ES-I3 (cell line): ENCODE data around the gene ZNF773.
"Not testable (repeated sequence)": the region's sequence is repeated elsewhere in the genome, so short reads cannot be mapped to it uniquely, and the experiment has no call there.

ENCODE experiments used
- H3K36me3 ChIP-seq: 2 replicates; pipeline ENCODE4 v1.6.1; 2013; ENCODE audit warnings: mild to moderate bottlenecking, low read length, control low read depth, moderate library complexity; ENCODE audit not compliant: insufficient read depth
- H3K4me1 ChIP-seq: 2 replicates; pipeline ENCODE4 v1.6.1; 2013; ENCODE audit warnings: mild to moderate bottlenecking, control low read depth, low read length; ENCODE audit not compliant: insufficient read depth
- H3K9ac ChIP-seq: 2 replicates; pipeline ENCODE4 v1.6.1; 2013; ENCODE audit warnings: low read depth, mild to moderate bottlenecking, low read length, moderate library complexity
- H3K9me3 ChIP-seq: 2 replicates; pipeline ENCODE4 v1.6.1; 2013; ENCODE audit warnings: mild to moderate bottlenecking, low read length, moderate library complexity; ENCODE audit not compliant: control insufficient read depth, insufficient read depth

ZNF773 gene

GRCh38 chr19:57518021-57518420 is 18.3 kb downstream of the ZNF773 start:
- H3K9me3 ChIP-seq, H3K36me3 ChIP-seq, H3K4me1 ChIP-seq, H3K9ac ChIP-seq: not testable (repeated sequence)

GRCh38 chr19:57527136-57527881 is 27.6 kb downstream of the ZNF773 start, which contains the start of gene ZNF549:
ZNF549 (plus strand) TSS chr19:57527356; CDS start chr19:57527574, 218 bp downstream.
- Histone ChIP-seq H3K9ac (peak within 1 kb of the TSS; percentile 75), H3K9me3 (no peaks in the 10 kb centered on the region; the same call in 1 of the 2 replicates), H3K36me3 (no peaks in the 10 kb centered on the region), H3K4me1 (0 out of 2 replicates have a peak, but pooled peaks cover 3% of the 10 kb centered on the region)

GRCh38 chr19:57537953-57538547 is 38.3 kb downstream of the ZNF773 start:
- Histone ChIP-seq H3K4me1 (no peaks in the 10 kb centered on the region), H3K9ac (no peak overlapping the region), H3K9me3 (peaks cover 46% of the 10 kb centered on the region), H3K36me3 (peaks cover 52% of the 10 kb centered on the region)

- H3K9ac ChIP-seq: no peak overlapping the region
- H3K4me1 ChIP-seq: no peaks in the 10 kb centered on the region
- H3K9me3 ChIP-seq: peaks cover 10% of the 10 kb centered on the region
- peaks cover 57% of the 10 kb centered on the region for H3K36me3 ChIP-seq
Observed at GRCh38 chr19:57546513-57546912, 46.8 kb downstream of the ZNF773 start.

GRCh38 chr19:57552432-57552831 is 52.7 kb downstream of the ZNF773 start:
- H3K4me1 ChIP-seq: no peaks in the 10 kb centered on the region
- peaks cover 6% of the 10 kb centered on the region for H3K9me3 ChIP-seq
- H3K9ac ChIP-seq: no peak overlapping the region
- peaks cover 53% of the 10 kb centered on the region for H3K36me3 ChIP-seq

GRCh38 chr19:57557659-57558058 is 57.9 kb downstream of the ZNF773 start:
- Histone ChIP-seq H3K36me3 (peaks cover 26% of the 10 kb centered on the region), H3K4me1 (0 out of 2 replicates have a peak, but pooled peaks cover 5% of the 10 kb centered on the region), H3K9ac (no peak overlapping the region), H3K9me3 (peaks cover 4% of the 10 kb centered on the region)
